22Rv1 (cell line): Measurements from ENCODE around the gene SETBP1.

Experiments used
- H3K27ac ChIP-seq: fragments of 450-650 bp; 2 replicates; pipeline ENCODE4 v1.5.1; 2017
- CTCF ChIP-seq: fragments of 450-650 bp; IDR thresholded peaks from 2 replicates; pipeline ENCODE4 v1.5.1; 2017; ENCODE audit warnings: mild to moderate bottlenecking
- ZFX ChIP-seq: fragments of 450-650 bp; IDR thresholded peaks from 2 replicates; pipeline ENCODE4 v1.6.1; 2017; ENCODE audit warnings: antibody characterized with exemption, borderline replicate concordance

SETBP1 gene

GRCh38 chr18:45050712-45051601 is 370.3 kb downstream of the SETBP1 start:
- TF ChIP-seq ZFX, result no peak
- no peak for TF ChIP-seq CTCF
- no peak overlapping the region for H3K27ac ChIP-seq

GRCh38 chr18:45054636-45055035 is 373.9 kb downstream of the SETBP1 start:
- no peak for TF ChIP-seq CTCF
- no peak for TF ChIP-seq ZFX
- no peak overlapping the region for H3K27ac ChIP-seq

- TF ChIP-seq ZFX (no peak), CTCF (no peak)
- no peak overlapping the region for H3K27ac ChIP-seq
These were observed 375.1 kb downstream of the SETBP1 start for GRCh38 chr18:45055811-45056210.

GRCh38 chr18:45056926-45057325 is 376.2 kb downstream of the SETBP1 start:
- no peak overlapping the region for H3K27ac ChIP-seq
- TF ChIP-seq ZFX, result no peak
- TF ChIP-seq CTCF, result no peak

- TF ChIP-seq CTCF (no peak), ZFX (no peak)
- no peak overlapping the region for H3K27ac ChIP-seq
These were observed 377.4 kb downstream of the SETBP1 start for GRCh38 chr18:45057955-45058600.

GRCh38 chr18:45059695-45060094 is 379.0 kb downstream of the SETBP1 start:
- no peak for TF ChIP-seq ZFX
- TF ChIP-seq CTCF, result no peak
- H3K27ac ChIP-seq, result no peak overlapping the region

- H3K27ac ChIP-seq, result no peak overlapping the region
- TF ChIP-seq CTCF, result no peak
- no peak for TF ChIP-seq ZFX
These were observed 379.4 kb downstream of the SETBP1 start for GRCh38 chr18:45060102-45060501.
